Measurements from ENCODE around the gene HYI. TPM values are rescaled to one million over a fixed set of nuclear protein-coding genes. Genes with fewer than 3 reads are reported as not detected.
"Not testable (repeated sequence)": the region's sequence is repeated elsewhere in the genome, so short reads cannot be mapped to it uniquely, and the experiment has no call there.

Gene HYI
- total RNA-seq, 4 donors from 2014 or later: 7.4 to 13.4 (median 10.7) TPM

GRCh38 chr1:43415901-43416300 lies 37.8 kb downstream of the HYI start:
- no peaks in the 10 kb centered on the region for H3K27me3 ChIP-seq
- H3K9me3 ChIP-seq: no peaks in the 10 kb centered on the region
- no peak overlapping the region for H3K27ac ChIP-seq
- in situ Hi-C loops (cut with MboI; ENCODE audit: low sequenced_read_pairs in 4 of 4): loop anchor here in 2 of 4 donors (10.0 kb wide), 2 partner anchors 181 to 191 kb away; no protein-coding TSS in a partner anchor
- TF ChIP-seq POLR2A (IDR thresholded peaks at IDR 0.05): no peak
- H3K4me3 ChIP-seq: no peak overlapping the region
- no peaks in the 10 kb centered on the region for H3K4me1 ChIP-seq
- H3K36me3 ChIP-seq: peaks cover 2 to 56% of the 10 kb centered on the region in 2 donors
- intact Hi-C loops (cut with DNase I; ENCODE audit: low total_unique reads): no loop called here
- no peak for ATAC-seq
- DNase-seq: no peak

GRCh38 chr1:43414634-43415223 lies 39.0 kb downstream of the HYI start:
- DNase-seq: peak in 1 of 2 donors; percentile 34
- peaks cover 0 to 49% of the 10 kb centered on the region in 2 donors for H3K36me3 ChIP-seq
- intact Hi-C loops (cut with DNase I; ENCODE audit: low total_unique reads) (loop anchor here (1.0 kb wide), 1 partner anchor 187 kb away; no protein-coding TSS in a partner anchor), in situ Hi-C loops (cut with MboI; ENCODE audit: low sequenced_read_pairs in 4 of 4) (loop anchor here (5.0 to 10.0 kb wide), 3 partner anchors 180 to 190 kb away; no protein-coding TSS in a partner anchor)
- H3K4me1 ChIP-seq: no peaks in the 10 kb centered on the region
- no peak overlapping the region for H3K27ac ChIP-seq
- no peak overlapping the region for H3K4me3 ChIP-seq
- no peaks in the 10 kb centered on the region for H3K9me3 ChIP-seq
- H3K27me3 ChIP-seq: no peaks in the 10 kb centered on the region
- ATAC-seq: peak; percentile 56 to 83
- TF ChIP-seq POLR2A (IDR thresholded peaks at IDR 0.05): no peak
- TF ChIP-seq CTCF (IDR thresholded peaks at IDR 0.05 in 4 of 5, conservative IDR thresholded peaks at IDR 0.05 in 1 of 5): peak; percentile 18 to 69 (median 65)

GRCh38 chr1:43413426-43413825 lies 40.3 kb downstream of the HYI start:
- H3K4me1 ChIP-seq; DNase-seq; H3K9me3 ChIP-seq; ATAC-seq; H3K27ac ChIP-seq; H3K4me3 ChIP-seq; intact Hi-C loops (cut with DNase I; ENCODE audit: low total_unique reads); H3K27me3 ChIP-seq: not testable (repeated sequence)
- in situ Hi-C loops (cut with MboI; ENCODE audit: low sequenced_read_pairs in 4 of 4): loop anchor here (5.0 to 10.0 kb wide), 3 partner anchors 179 to 189 kb away; no protein-coding TSS in a partner anchor
- peaks cover 0 to 47% of the 10 kb centered on the region in 2 donors for H3K36me3 ChIP-seq

GRCh38 chr1:43410571-43410970 lies 43.2 kb downstream of the HYI start:
- Histone ChIP-seq H3K27ac (no peak overlapping the region), H3K4me1 (no peaks in the 10 kb centered on the region), H3K9me3 (no peaks in the 10 kb centered on the region), H3K27me3 (no peaks in the 10 kb centered on the region), H3K4me3 (no peak overlapping the region), H3K36me3 (peaks cover 0 to 47% of the 10 kb centered on the region in 2 donors)
- intact Hi-C loops (cut with DNase I; ENCODE audit: low total_unique reads): no loop called here
- DNase-seq: no peak
- TF ChIP-seq CTCF (IDR thresholded peaks at IDR 0.05 in 4 of 5, conservative IDR thresholded peaks at IDR 0.05 in 1 of 5): no peak
- in situ Hi-C loops (cut with MboI; ENCODE audit: low sequenced_read_pairs in 4 of 4): loop anchor here (5.0 to 10.0 kb wide), 3 partner anchors 176 to 186 kb away; no protein-coding TSS in a partner anchor
- no peak for ATAC-seq

- peaks cover 0 to 72% of the 10 kb centered on the region in 2 donors for H3K36me3 ChIP-seq
- in situ Hi-C loops (cut with MboI; ENCODE audit: low sequenced_read_pairs in 4 of 4): no loop called here
- H3K9me3 ChIP-seq: no peaks in the 10 kb centered on the region
- intact Hi-C loops (cut with DNase I; ENCODE audit: low total_unique reads): no loop called here
- no peaks in the 10 kb centered on the region for H3K4me1 ChIP-seq
- no peaks in the 10 kb centered on the region for H3K27me3 ChIP-seq
- ATAC-seq: no peak
- no peak overlapping the region for H3K4me3 ChIP-seq
- no peak for TF ChIP-seq POLR2A (IDR thresholded peaks at IDR 0.05)
- no peak for TF ChIP-seq CTCF (IDR thresholded peaks at IDR 0.05 in 4 of 5, conservative IDR thresholded peaks at IDR 0.05 in 1 of 5)
- H3K27ac ChIP-seq: no peak overlapping the region
- DNase-seq: no peak
Measured at GRCh38 chr1:43405876-43406234, 47.9 kb downstream of the HYI start.
